ENCODE data around the gene DENND4A. TPM values are rescaled to one million over a fixed set of nuclear protein-coding genes. Genes with fewer than 3 reads are reported as not detected.
A peak's percentile ranks its signal among the peaks of the same experiment; 100 is the strongest.

Gene DENND4A
- total and polyA plus RNA-seq, 10 donors, result 9.4 to 88.2 (median 57.3) TPM

DNA sequence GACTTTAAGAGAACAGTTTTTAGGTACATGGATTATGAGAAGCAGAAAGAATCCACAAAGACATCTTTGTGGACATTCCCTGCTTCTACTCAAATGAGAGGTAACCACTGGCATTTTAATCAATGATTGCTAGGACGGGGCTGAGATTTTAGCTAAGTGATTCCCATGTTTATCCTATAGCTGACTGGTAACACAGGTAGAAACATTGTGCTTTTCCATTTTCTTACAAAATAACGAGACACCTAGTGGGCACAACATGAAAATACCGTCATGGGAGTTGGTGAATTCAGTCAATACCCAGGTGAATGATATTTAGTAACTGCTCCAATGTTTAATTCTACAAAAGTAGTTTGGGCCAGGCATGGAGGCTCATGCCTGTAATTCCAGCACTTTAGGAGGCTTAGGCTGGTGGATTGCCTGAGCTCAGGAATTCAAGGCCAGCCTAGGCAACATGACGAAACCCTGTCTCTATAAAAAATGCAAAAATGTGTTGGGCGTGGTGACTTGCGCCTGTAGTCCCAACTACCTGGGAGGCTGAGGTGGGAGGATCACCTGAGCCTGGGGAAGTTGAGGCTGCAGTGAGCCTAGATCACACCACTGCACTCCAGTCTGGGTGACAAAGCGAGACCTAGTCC is 37.2 kb upstream of the DENND4A start:
- Histone ChIP-seq H3K4me1 (peaks cover 19 to 73% (median 46%) of the 10 kb centered on the region in 6 donors), H3K27ac (peak overlapping the region in 6 of 8 donors; percentile 39 to 93 (median 62))

GRCh38 chr15:65828585-65828984 is 36.5 kb upstream of the DENND4A start:
- no peak overlapping the region for H3K4me3 ChIP-seq
- H3K9me3 ChIP-seq, result no peaks in the 10 kb centered on the region
- TF ChIP-seq POLR2A (IDR thresholded peaks at IDR 0.05), result no peak
- TF ChIP-seq, protein P1, sequence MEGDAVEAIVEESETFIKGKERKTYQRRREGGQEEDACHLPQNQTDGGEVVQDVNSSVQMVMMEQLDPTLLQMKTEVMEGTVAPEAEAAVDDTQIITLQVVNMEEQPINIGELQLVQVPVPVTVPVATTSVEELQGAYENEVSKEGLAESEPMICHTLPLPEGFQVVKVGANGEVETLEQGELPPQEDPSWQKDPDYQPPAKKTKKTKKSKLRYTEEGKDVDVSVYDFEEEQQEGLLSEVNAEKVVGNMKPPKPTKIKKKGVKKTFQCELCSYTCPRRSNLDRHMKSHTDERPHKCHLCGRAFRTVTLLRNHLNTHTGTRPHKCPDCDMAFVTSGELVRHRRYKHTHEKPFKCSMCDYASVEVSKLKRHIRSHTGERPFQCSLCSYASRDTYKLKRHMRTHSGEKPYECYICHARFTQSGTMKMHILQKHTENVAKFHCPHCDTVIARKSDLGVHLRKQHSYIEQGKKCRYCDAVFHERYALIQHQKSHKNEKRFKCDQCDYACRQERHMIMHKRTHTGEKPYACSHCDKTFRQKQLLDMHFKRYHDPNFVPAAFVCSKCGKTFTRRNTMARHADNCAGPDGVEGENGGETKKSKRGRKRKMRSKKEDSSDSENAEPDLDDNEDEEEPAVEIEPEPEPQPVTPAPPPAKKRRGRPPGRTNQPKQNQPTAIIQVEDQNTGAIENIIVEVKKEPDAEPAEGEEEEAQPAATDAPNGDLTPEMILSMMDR (IDR thresholded peaks at IDR 0.05 in 8 of 11, conservative IDR thresholded peaks at IDR 0.05 in 3 of 11), result no peak
- no peak for TF ChIP-seq POLR2AphosphoS5 (IDR thresholded peaks at IDR 0.05)
- 58 to 75% (median 61%) methylated on average over 2 of the region's 2 CpGs for WGBS, 5 donors
- H3K36me3 ChIP-seq, result no peaks in the 10 kb centered on the region
- no peaks in the 10 kb centered on the region for H3K27me3 ChIP-seq (replicated peaks in 1 of 7)
- intact Hi-C loops (cut with DNase I; ENCODE audit: low total_unique reads), result loop anchor here (10.0 kb wide), 1 partner anchor 54 kb away; no protein-coding TSS in a partner anchor
- H3K27ac ChIP-seq, result peak overlapping the region; percentile 2 to 93 (median 62)
- DNase-seq, result no peak
- peaks cover 13 to 73% (median 45%) of the 10 kb centered on the region in 6 donors for H3K4me1 ChIP-seq

More for the DNA sequence above, 37.2 kb upstream of the DENND4A start:
- intact Hi-C loops (cut with DNase I; ENCODE audit: low total_unique reads), result loop anchor here (10.0 kb wide), 1 partner anchor 54 kb away; no protein-coding TSS in a partner anchor
- Histone ChIP-seq H3K36me3 (no peaks in the 10 kb centered on the region), H3K9me3 (no peaks in the 10 kb centered on the region), H3K4me3 (no peak overlapping the region), H3K27me3 (replicated peaks in 1 of 7) (no peaks in the 10 kb centered on the region)
- WGBS, 5 donors, result 58 to 67% (median 64%) methylated on average over 7 of the region's 7 CpGs
- TF ChIP-seq, protein P1 (IDR thresholded peaks at IDR 0.05 in 8 of 11, conservative IDR thresholded peaks at IDR 0.05 in 3 of 11), result peak; percentile 23 to 73 (median 57)
- TF ChIP-seq POLR2A (IDR thresholded peaks at IDR 0.05), result no peak
- no peak for DNase-seq

DNA sequence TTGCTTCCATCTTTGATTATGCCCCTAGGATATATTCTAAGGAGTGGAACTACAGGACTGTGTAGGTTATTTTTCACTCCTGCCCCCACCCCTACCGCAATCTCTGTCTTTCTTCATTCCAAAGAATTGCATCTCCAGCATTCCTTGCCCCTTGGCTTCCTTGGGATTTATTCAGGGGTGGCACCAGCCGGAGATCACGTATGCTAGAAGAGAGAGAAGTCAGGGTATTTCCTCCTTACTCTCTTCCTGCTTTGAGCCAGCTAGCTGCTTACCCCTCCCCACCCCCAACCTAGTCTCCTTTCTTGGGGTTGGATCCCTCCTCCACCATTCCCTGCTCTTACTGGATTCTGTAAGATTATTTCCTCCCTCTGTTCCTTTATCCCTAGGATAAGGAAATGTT is 35.0 kb upstream of the DENND4A start:
- DNase-seq, result no peak
- WGBS, 5 donors, result 39 to 63% (median 56%) methylated on average over 3 of the region's 3 CpGs
- intact Hi-C loops (cut with DNase I; ENCODE audit: low total_unique reads), result loop anchor here (10.0 kb wide), 1 partner anchor 52 kb away; no protein-coding TSS in a partner anchor
- TF ChIP-seq POLR2AphosphoS5 (IDR thresholded peaks at IDR 0.05), result no peak
- TF ChIP-seq, protein P1 (IDR thresholded peaks at IDR 0.05 in 8 of 11, conservative IDR thresholded peaks at IDR 0.05 in 3 of 11), result no peak
- no peak for TF ChIP-seq POLR2A (IDR thresholded peaks at IDR 0.05)
- H3K4me3 ChIP-seq, result no peak overlapping the region
- H3K27ac ChIP-seq, result peak overlapping the region in 3 of 8 donors; percentile 70 to 93 (median 70)
- H3K4me1 ChIP-seq, result peaks cover 0 to 73% (median 34%) of the 10 kb centered on the region in 6 donors
- no peaks in the 10 kb centered on the region for H3K9me3 ChIP-seq
- H3K27me3 ChIP-seq (replicated peaks in 1 of 7), result no peaks in the 10 kb centered on the region
- H3K36me3 ChIP-seq, result no peaks in the 10 kb centered on the region

DNA sequence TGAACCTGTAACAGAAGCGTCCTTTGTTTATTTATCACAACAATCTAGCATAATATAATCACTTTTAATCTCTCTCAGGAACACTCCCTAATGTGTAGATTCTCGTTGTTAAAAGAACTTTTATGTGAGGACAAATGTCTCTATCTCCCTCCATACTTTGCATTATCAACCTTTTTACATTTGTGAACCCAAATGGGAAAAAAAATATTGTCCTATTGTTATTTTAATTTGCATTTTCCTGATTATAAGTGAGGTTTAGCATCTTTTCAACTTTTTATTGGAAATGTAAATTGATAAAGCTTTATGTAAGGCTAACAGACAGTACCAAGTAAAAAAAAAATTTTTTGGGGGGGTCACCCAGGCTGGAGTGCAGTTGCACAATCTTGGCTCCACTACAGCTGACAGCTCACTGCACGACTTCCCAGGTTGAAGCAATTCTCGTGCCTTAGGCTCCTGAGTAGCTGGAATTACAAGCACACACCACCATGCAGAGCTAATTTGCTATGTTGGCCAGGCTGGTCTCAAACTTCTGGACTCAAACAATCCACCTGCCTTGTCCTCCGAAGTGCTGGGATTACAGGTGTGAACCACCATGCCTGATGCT is 33.0 kb upstream of the DENND4A start:
- Histone ChIP-seq H3K4me3 (no peak overlapping the region), H3K9me3 (no peaks in the 10 kb centered on the region), H3K36me3 (no peaks in the 10 kb centered on the region), H3K27me3 (replicated peaks in 1 of 7) (no peaks in the 10 kb centered on the region), H3K4me1 (peaks cover 5 to 86% (median 36%) of the 10 kb centered on the region in 6 donors), H3K27ac (no peak overlapping the region)
- 70 to 91% (median 78%) methylated on average over 5 of the region's 5 CpGs for WGBS, 5 donors
- TF ChIP-seq POLR2AphosphoS5 (IDR thresholded peaks at IDR 0.05) (no peak), POLR2A (IDR thresholded peaks at IDR 0.05) (no peak)
- TF ChIP-seq, protein P1 (IDR thresholded peaks at IDR 0.05 in 8 of 11, conservative IDR thresholded peaks at IDR 0.05 in 3 of 11), result no peak
- intact Hi-C loops (cut with DNase I; ENCODE audit: low total_unique reads), result loop anchor here (10.0 kb wide), 1 partner anchor 50 kb away; no protein-coding TSS in a partner anchor
- no peak for DNase-seq

Measured in spleen (tissue), 11 donors.